HG03439 (cell line): Measurements from ENCODE around the gene CLEC17A.
"Not testable (repeated sequence)": the region's sequence is repeated elsewhere in the genome, so short reads cannot be mapped to it uniquely, and the experiment has no call there.

Experiments
- ATAC-seq: cut with Tn5 transposase; IDR thresholded peaks from one replicate; pipeline ENCODE4 v1.9.1; 2021; ENCODE audit warnings: mild to moderate bottlenecking, moderate library complexity; ENCODE audit not compliant: unreplicated experiment

CLEC17A gene

DNA sequence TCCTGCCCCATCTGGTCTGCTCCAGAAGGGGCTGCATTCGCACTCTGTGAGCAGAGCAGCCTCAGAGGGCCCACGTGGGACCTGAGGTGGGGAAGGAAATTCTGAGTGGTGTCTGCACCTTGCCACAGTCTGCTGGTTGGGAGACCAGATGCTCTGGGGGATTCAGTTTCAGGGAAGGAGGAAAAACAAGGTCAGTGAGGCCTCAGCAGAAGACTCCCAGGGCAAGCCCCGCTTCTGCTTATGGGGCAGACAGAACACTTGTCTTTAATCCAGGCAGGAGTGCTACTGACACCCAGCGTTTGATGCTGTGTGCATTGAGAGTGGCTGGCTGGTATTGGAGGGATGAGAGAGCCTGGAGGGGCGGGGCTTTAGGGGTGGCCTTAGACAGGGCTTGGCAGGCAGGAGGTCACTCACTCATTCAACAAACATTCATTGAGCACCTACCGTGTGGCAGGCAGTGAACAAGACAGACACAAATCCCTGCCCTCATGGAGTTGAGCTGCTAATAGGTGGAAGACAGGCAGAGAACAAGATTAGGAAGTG lies 4.9 kb upstream of the CLEC17A start:
- ATAC-seq, result no peak

DNA sequence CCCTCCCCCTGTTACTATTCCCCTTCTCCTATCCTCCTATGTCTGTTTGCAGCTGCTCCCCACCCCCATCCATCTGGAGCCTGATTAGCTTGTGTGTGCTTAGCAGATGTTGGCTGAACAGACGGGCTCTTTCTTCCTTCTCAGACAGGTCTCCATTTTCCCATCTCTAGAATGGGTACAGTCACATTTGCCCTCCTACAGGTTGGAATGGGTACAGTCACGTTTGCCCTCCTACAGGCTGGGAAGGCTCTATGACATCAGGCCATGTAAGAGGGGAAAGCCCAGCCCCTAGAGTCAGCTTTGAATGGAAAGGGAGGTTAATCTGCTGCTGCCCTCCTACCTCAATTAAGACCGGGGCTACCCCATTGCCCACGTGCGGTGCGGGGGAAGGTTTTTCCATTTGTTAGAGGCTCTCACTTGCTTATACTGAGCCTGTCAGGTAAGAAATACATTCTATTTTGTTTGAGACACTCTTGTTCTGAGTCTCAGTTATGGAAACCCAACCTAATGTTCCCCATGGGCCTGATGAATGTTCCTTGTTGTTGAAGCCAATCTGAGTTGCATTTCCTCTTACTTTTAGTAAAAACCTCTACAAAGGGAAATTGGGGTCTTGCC lies 2.2 kb upstream of the CLEC17A start:
- no peak for ATAC-seq

DNA sequence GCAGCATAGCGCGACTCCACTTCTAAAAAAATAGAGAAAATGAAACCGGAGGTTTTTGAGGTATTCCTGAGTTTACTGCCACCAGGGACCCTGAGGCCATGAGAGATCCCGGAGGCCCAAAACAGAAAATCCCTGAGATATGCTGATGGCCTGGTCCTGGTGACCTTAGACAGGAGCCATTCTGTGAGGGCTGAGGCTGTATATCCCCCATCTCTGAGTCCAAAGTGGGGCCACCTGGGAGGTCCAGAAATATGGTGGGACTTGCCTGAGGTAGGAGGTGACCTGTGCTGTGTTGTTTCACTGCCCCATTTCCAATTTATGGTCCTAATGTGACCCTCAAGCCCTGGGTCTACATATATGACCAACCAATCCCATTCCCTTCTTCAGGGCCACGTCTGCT lies 1.5 kb downstream of the CLEC17A start:
- not testable (repeated sequence) for ATAC-seq

DNA sequence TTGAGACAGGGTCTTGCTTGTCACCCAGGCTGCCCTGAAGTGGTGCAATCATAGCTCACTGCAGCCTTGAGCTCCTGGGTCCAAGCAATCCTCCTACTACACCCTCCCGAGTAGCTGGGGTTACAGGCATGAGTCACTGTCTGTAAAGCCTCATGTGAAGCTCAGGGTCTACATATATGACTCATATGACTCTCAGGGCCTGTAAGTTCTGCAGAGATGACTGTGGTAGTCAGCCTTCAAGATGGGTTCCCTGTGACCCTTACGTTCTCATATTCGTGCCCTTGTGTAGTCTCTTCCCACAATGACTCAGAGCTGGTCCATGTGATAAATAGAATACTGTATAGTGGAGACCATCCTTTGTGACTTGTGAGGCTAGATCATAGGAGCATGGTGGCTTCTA lies 2.3 kb downstream of the CLEC17A start:
- ATAC-seq, result peak; percentile 69

DNA sequence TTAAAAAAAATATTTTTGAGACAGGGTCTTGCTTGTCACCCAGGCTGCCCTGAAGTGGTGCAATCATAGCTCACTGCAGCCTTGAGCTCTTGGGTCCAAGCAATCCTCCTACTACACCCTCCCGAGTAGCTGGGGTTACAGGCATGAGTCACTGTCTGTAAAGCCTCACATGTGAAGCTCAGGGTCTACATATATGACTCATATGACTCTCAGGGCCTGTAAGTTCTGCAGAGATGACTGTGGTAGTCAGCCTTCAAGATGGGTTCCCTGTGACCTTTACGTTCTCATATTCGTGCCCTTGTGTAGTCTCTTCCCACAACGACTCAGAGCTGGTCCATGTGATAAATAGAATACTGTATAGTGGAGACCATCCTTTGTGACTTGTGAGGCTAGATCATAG lies 6.5 kb downstream of the CLEC17A start:
- ATAC-seq, result not testable (repeated sequence)

DNA sequence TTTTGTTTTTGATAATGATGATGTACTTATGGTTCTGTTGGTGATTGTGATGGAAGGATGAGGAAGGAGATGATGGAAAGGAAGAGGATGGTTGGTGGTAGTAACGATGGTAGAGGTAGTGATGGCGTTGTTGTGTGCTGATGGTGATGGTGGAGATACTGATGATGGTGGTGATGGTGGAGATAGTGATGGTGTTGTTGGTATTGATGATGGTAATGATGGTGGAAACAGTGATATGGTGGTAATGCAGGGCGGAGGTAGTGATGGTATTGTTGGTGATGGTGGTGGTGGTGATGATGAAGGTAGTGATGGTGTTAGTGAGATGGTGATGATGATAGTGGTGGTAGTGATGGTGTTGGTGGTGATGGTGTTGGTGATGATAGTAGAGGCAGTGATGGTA lies 12.7 kb downstream of the CLEC17A start:
- ATAC-seq, result no peak

DNA sequence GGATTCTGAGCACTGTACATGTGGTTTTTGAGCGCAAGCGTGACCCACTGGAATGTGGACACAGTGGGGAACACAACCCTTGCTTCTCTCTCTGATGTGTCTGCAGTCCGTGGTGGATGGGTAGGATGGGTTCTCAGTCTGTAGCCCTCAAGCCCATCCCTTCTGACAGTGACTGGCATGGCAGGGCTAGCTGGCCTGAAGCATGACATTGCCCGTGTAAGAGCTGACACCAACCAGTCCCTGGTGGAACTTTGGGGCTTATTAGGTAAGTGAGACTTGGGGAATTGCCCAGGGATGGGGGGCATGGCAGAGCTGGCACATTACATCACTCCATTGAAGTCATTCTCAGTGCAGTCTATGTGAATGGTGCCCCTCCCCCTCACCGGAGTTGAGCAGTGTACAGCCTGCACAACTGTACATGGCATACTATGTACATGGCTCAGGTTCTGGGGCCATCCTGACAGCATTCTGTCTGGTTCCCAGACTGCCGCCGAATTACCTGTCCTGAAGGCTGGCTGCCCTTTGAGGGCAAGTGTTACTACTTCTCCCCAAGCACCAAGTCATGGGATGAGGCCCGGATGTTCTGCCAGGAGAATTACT lies 16.8 kb downstream of the CLEC17A start:
- ATAC-seq, result no peak

DNA sequence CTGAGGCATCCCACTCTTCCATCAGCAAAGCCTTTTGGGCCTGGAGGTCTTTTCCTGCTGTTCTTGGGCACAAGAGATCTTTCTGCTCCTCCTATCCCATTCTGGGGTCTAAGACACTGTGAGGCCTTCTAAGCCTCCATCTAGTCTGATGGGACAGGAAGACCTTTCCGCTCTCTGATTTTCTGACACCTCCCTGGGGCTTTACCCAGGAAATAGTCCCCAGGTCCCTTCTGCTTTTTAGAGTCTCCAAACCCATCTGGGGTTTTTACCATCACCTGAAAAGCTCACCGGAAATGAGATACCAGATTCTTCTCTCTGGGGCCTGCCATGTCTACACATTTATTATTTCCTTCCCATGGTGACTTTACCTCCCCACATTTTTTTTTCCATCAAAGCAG lies 21.1 kb downstream of the CLEC17A start:
- ATAC-seq, result no peak

DNA sequence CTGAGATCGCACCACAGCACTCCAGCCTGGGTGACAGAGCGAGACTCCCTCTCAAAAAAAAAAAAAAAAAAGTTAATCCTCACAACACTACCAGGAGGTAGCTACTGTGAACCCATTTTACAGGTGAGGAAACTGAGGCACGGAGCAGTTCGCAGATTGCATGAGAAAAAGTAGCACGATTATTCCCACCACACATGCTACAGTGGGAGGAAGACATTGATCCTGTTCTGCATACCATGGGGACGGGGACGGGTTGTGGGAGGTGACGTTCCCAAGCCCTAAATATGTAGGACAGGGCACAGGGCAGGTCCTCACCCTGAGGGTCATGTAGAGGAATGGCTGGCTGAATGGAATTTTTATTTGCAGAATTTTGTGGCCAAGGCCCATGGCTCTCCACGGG lies 23.7 kb downstream of the CLEC17A start:
- ATAC-seq, result no peak

DNA sequence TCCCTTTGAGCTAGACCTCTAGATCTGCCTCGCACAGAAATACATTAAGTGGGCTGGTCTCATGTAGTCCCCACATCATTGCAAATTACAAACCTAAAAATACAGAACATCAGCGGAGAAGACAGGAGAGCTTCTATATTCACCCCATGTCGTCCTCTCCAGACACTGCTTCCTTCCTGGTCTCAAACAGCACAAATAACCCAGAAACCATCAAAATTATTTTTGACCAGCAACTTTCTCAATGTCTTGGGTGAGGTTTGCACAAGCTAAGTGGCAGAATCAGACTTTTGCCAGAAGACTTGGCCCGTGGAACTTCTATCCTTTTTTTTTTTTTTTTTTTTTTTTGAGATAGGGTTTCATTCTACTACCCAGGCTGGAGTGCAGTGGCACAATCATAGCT lies 28.2 kb downstream of the CLEC17A start:
- no peak for ATAC-seq

DNA sequence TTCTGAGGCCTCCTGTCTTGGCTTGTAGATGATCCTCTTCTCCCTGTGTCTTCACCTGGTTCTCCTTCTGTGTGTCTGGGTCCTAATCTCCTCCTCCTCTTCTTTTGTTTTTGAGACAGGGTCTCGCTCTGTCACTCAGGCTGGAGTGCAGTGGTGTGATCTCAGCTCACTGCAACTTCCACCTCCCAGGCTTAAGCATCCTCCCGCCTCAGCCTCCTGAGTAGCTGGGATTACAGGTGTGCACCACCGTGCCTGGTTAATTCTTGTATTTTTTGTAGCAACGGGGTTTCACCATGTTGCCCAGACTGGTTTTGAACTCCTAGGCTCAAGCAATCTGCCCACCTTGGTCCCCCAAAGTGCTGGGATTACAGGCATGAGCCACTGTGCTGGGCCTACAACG lies 29.4 kb downstream of the CLEC17A start:
- ATAC-seq, result not testable (repeated sequence)

DNA sequence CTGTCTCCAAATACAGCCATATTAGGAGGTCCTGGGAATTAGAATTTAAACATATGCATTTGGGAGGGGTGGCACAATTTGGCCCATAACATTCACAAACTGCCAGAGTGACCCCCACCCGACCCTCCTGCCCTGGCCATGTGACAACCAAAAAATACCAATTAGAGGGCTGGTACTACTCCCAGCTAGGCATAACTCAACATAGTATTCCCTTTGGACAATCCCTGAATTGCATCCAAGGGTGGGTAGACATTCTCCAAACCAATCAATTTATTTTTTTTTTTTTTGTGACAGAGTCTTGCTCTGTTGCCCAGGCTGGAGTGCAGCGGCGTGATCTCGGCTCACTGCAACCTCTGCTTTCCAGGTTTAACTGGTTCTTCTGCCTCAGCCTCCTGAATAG lies 29.8 kb downstream of the CLEC17A start:
- ATAC-seq, result no peak

DNA sequence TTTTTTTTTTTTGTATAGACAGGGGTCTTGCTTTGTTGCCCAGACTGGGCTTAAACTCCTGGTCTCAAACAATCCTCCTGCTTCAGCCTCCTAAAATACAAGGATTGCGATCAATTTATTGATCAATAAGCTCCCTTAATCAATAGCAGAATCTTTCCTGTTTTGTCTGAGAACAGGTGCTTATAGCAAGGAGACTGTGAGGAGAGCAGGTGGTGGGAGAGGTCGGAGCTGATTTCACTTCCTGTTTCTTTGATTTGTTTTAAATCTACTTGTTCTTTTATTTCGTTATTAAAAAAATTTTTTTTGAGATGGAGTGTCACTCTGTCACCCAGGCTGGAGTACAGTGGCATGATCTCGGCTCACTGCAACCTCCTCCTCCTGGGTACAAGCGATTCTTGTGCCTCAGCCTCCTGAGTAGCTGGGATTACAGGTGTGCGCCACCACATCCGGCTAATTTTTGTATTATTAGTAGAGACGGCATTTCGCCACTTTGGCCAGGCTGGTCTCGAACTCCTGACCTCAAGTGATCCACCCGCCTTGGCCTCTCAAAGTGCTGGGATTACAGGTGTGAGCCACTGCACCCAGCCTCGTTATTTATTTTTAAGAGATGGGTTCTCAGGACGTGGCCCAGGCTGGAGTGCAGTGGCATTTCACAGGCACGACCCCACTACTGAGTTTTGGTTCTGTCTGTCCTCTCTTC lies 30.7 kb downstream of the CLEC17A start:
- not testable (repeated sequence) for ATAC-seq

DNA sequence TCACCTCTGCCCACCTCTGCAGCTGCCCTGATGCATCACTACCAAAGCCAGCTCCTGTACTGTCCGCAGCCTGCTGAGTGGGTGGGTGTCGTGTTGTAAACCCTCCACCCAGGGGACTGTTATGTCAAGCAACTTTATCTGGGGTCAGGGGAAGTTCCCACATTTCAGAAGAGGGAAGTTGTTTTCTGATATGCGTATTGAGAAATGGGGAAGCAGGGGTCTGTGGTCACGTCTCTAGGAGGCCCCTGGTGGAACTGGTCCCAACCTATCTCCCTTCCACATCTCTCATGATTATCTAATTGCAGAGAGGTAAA lies 31.2 kb downstream of the CLEC17A start:
- ATAC-seq, result no peak

DNA sequence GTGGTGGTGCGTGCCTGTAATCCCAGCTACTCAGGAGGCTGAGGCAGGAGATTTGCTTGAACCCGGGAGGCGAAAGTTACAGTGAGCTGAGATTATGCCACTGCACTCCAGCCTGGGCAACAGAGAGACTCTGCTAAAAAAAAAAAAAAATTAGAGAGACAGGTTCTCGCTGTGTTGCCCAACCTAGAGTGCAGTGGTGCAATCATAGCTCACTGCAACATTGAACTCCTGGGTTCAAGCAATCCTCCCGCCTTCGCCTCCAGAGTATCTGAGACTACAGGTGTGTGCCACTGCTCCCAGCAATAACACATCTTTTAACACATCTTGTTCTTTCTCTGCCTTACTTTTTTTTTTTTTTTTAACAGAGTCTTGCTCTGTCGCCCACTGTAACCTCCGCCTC lies 32.7 kb downstream of the CLEC17A start:
- ATAC-seq, result no peak

DNA sequence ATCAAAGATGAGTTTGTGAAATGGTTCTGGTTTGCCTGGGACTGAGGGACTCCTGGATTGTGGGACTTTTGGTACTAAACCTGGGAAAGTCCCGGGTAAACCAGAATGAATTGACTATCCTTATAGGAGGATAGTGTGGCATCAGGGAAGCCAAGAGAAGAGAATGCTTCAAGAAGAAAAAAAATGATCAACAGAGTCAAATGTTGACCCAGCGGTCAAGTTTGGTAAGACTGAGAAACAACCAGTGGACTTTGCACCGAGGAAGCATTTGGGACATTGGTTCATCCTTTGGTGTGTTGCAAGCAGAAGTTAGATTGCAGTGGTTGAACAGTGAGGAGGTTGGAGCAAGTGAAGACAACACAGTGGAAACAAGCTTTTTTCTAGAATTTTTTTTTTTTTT lies 33.5 kb downstream of the CLEC17A start:
- no peak for ATAC-seq

DNA sequence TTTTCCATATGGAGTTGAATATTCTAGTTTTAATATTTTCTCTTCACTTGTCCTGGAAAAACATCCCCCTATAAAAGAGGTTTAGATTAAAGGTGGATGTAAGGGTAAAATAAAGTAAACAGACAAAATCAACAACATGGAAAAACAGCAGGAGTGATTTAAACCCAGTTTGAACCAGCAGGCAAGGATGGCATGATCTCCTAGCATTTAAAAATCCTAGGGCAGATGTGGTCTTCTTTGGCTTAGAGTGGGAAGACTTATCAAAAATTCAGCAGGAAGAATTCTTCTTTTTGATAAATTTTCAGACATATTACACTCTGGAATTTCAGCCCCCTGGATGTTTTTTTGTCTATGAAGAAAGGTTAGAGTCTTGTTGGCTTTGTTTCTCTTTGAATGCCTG lies 36.5 kb downstream of the CLEC17A start:
- ATAC-seq, result no peak

DNA sequence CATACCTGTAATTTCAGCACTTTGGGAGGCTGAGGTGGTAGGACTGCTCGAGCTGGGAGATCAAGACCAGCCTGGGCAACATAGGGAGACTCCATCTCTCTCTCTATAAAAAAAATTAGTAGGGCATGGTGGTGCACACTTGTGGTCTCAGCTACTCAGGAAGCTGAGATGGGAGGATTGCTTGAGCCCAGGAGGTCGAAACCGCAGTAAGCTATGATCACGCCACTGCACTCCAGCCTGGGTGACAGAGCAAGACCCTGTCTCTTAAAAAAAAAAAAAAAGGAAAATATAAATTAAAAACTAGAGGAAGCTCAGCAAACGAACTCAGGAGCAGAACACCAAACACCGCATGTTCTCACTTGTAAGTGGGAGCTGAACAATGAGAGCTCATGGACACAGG lies 41.6 kb downstream of the CLEC17A start:
- not testable (repeated sequence) for ATAC-seq

DNA sequence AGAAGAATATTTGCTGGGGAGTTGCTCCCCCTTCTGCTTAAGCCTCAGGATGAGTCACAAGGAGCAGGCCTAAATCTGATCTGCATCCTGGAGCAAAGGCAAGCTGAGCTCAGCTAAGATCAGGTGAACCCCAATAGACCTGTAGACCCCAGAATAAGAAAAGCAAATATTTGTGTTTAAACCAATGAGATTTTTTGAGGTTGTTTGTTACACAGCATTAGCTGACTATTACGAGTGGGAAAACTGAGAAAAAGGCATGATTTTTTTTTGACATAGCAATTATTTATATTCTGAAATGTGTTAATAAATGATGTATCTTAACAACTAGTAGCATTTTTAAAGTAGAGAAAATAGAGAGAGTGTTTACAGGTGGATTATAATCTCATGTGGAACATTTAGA lies 46.7 kb downstream of the CLEC17A start:
- no peak for ATAC-seq

DNA sequence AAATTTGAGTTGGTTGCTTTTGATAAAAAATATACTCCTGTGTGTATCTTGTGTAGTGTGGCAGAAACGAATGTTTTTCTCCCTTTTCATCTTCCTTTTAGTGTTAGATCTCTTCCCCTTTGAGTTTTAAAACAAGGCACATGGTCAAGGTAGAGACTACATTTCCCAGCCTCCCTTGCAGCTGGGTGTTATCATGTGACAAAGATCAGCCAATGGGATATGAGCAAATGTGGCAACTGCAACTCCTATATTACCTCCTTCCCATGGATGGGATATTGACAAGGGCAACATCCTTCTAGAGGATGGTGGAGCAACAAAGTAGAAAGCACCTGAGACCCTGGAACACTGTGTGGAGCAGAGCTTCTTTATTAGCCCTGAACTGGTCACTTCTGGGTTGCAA lies 49.4 kb downstream of the CLEC17A start:
- ATAC-seq, result no peak

DNA sequence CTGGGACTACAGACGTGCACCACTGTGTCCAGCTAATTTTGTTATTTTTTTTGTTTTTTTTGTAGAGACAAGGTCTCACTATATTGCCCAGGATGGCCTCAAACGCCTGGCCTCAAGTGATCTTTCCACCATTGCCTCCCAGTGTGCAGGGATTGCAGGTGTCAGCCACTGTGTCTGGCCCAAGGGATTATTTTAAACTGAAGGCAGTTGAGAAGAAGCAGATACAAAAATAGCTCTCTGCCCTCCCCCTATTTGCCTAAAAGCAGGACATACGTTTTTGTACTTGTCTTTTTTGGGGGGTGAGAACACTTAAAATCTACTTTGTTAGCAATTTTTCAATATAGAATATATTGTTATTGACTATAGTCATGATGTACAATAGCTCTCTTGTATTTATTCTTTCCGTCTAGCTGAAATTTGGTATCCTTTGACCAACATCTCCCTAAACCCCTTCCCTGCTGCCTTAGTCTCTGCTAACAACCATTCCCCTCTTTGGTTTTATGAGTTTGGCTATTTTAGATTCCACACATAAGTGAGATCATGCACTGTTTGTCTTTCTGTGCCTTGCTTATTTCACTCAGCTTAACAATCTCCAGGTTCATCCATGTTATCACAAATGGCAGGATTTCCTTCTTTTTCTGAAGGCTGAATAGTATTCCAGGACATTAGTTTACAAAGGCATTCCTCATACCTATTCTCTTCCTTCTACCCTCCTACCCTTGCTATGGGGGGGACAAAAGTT lies 56.8 kb downstream of the CLEC17A start:
- no peak for ATAC-seq

DNA sequence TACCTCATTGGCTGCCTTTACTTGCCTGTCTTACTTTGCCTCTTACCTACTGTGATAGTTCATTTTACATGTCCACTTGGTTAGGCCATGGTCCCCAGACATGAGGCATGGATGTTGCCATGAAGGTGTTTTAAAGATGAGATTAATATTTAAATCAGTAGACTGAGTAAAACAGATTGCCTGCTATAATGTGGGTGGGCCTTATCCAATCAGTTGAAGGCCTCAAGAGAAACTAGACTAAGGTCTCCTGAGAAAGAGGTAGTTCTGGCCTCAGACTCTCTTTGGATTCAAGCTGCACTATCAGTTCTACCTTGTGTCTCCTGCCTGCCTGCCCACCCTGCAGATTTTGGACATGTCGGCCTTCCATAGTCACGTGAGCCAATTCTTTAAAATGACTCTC lies 65.6 kb downstream of the CLEC17A start:
- no peak for ATAC-seq
